VCaP (cell line): Measurements from ENCODE around the gene ANO8.

ENCODE experiments used
- H3K27ac ChIP-seq: fragments of 450-650 bp; 2 replicates; pipeline ENCODE4 v1.5.1; 2017
- CTCF ChIP-seq: fragments of 450-650 bp; conservative IDR thresholded peaks from 2 replicates; pipeline ENCODE4 v1.5.1; 2017; ENCODE audit warnings: mild to moderate bottlenecking, moderate library complexity

Gene ANO8

DNA sequence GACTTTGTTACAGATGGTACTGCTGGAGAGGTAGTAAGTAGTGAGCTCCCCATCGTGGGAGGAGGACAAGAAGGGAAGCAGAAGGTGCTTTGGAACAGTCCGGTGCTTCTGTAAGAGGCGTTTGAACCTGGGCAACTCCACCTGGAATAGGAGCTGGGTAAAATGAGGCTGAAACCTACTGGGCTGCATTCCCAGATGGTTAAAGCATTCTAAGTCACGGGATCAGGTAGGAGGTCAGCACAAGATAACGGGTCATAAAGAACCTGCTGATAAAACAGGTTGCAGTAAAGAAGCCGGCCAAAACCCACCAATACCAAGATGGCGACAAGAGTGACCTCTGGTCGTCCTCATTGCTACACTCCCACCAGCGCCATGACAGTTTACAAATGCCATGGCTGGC is 47.9 kb downstream of the ANO8 start:
- no peak for TF ChIP-seq CTCF

DNA sequence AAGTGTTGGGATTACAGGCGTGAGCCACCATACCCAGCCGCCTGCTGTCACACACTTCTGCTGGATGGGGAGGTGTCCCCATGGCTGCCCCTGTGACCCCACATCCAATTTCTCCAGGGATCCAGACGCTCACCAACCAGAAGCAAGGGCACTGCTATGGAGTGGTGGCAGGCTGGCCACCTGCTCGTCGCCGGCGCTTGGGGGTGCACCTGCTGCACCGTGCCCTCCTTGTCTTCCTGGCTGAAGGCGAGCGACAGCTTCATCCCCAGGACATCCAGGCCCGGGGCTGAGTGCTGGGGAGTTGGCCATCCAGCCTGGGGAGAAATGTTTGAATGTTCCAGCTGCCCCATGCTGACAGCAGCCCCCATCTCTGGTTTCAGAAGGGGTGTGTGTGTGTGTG is 48.4 kb downstream of the ANO8 start:
- TF ChIP-seq CTCF, result no peak
- no peak overlapping the region for H3K27ac ChIP-seq

More for the DNA sequence above, 47.9 kb downstream of the ANO8 start:
- H3K27ac ChIP-seq, result no peak overlapping the region

GRCh38 chr19:17285415-17286135 is 49.1 kb downstream of the ANO8 start:
- no peak overlapping the region for H3K27ac ChIP-seq
- no peak for TF ChIP-seq CTCF

DNA sequence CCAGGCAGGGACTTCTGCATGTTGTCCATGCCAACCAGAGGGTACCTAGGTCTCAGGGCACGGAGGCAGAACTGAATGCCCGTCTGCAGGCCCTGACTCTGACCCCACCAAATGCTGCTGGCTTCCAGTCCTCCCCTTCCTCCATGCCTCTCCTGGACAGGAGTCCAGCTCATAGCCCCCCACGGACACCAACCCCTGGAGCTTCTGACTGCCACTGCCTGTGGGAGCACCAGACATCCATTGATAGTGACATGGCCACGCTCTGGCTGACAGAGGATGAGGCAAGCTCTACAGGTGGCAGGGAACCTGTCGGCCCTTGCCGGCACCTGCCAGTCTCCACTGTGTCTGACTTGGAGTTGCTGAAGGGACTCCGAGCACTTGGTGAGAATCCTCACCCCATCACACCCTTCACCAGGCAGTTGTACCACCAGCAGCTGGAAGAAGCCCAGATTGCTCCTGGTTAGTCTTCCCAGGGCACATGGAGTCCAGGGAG is 51.1 kb downstream of the ANO8 start:
- H3K27ac ChIP-seq, result no peak overlapping the region
- no peak for TF ChIP-seq CTCF

DNA sequence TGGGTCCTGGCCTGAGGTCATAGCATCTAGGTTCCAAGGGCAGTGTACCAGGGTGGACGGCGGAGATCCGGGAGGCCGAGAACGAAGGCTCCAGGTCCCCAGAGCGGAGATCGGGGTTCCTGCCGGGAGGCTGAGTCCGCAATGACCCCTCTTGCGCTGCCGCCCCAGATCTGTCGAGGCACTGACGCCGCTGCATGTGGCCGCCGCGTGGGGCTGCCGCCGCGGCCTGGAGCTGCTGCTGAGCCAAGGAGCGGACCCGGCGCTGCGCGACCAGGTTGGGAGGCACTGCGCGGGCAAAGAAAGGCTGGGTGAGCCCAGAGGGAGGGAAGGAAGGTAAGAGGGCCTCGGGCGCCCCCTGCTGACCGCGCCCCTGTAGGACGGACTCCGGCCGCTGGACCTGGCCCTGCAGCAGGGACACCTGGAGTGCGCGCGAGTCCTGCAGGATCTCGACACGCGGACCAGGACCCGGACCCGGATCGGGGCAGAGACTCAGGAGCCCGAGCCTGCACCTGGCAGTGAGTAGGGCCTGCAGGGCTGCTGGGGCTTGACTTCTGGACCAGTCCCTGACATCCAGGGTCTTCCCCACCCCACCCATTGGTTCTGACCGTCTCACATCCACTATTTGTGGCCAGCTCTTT is 52.0 kb downstream of the ANO8 start:
- peak; percentile 96 for TF ChIP-seq CTCF
- peak overlapping the region; percentile 22; the same call in 1 of the 2 replicates for H3K27ac ChIP-seq

- peak within 1 kb of the TSS; percentile 22; the same call in 1 of the 2 replicates for H3K27ac ChIP-seq
- no peak for TF ChIP-seq CTCF
These were observed 53.0 kb downstream of the ANO8 start, which contains the start of gene ANKLE1 for GRCh38 chr19:17281391-17282304. ANKLE1 (plus strand) TSS chr19:17281901; CDS start chr19:17281921, 20 bp downstream.

DNA sequence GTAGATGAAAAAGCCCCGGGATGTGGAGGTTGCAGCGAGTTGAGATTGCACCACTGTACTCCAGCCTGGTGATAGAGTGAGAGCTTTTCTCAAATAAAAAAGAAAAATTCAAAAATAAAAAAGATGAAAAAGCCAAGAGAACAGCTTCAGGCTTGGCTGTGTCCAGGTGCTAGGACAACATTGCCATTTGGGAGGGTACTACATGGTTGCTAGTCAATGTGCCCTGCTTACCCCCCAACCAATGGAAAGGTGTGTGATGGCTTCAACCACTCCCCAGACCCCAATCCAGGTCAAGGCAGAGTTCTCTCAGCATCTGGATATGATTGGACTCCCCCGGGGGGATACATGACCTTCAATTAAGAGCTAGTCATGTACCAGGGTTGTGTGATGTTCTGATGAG is 55.2 kb downstream of the ANO8 start:
- no peak for TF ChIP-seq CTCF
- no peak overlapping the region for H3K27ac ChIP-seq
